ENCODE results near the gene THRB. TPM values are rescaled to one million over a fixed set of nuclear protein-coding genes. Genes with fewer than 3 reads are reported as not detected.

Gene THRB
- polyA plus RNA-seq, 1 donor = 1.1 TPM

DNA sequence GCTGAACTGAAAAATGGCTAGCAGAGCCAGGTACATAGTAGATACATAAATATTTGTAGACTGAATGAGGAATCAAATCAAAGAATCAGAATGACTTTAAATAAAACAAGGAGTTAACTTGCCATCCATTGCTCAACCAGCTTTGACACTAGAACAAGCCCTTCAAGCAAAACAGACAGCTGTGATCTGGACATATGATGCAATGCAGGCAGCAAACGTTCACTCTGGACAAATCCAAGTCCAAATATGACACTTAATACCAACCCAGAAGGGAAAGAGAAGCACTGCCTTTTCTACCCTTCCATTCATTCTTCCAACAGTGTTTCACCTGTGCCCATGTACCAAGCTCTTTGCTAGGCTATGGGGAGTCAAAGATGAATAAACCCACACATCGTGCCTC is 4.5 kb downstream of the THRB start:
- DNase-seq (ENCODE audit: low read depth) = no peak

DNA sequence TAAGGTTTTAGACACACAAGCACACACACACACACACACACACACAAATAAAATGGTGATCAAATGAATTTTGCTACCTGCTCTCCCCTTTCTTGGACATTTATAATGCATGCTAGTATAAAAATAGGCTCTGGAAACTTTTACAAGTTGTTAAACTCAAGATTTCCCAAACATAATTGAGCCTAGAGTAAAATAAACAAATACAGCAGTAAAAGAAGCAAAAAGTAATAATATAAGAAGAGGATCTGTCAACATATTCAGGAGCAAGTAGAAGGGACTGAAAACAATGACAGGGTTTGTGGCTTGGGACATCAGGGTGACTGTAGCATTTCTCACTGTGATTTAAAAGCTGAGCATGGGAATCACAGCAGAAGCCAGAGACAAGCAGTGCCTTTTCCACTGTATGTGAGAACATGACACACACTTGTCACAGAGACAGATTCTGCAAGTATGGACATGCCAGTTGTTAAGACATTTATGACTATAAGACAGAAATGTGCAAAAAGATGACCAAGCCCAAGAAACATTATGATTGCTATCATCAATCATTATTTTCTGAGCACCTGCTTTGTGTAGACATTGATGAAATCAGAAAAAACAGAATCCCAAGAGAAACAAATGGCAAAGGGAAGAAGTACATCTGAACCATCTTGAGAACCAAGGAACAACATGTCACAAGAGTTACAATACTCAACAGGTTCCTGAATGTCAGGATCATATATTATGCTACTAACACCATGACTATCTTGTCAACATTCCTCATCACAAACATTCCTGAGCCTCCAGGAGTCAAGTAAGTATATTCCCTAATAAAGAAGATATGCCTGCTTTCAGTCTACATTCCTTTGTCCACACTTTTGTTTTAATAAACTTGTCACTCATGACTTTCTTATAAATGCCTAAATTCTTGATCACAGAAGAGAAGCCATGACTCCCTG is 7.1 kb downstream of the THRB start:
- no peak for DNase-seq (ENCODE audit: low read depth)

- DNase-seq (ENCODE audit: low read depth) = no peak
These were observed 9.1 kb downstream of the THRB start for GRCh38 chr3:24485511-24485910.

- no peak for DNase-seq (ENCODE audit: low read depth)
These were observed 10.8 kb downstream of the THRB start for GRCh38 chr3:24483873-24484272.

GRCh38 chr3:24482096-24482705 is 12.4 kb downstream of the THRB start:
- no peak for DNase-seq (ENCODE audit: low read depth)

- DNase-seq (ENCODE audit: low read depth) = no peak
These were observed 13.5 kb downstream of the THRB start for GRCh38 chr3:24481193-24481592.

DNA sequence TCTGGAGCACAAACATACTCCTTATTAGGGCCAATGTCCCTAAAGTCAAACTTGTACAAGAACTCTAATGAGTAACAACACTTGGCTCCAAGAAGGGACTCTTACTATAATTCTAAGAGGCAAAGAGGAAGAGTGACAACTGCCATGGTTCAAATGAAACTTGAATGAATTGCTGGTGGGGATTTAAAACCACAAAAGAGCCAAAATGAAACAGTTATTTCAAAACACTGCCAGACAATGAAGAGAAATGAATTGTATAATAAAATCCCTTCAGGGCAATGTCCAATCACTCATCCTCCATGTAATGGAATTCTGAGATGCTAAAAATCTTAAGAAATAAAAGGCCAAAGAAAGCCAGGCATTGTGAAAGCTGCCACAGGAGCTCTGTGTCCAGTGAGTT is 14.2 kb downstream of the THRB start:
- DNase-seq (ENCODE audit: low read depth) = no peak

DNA sequence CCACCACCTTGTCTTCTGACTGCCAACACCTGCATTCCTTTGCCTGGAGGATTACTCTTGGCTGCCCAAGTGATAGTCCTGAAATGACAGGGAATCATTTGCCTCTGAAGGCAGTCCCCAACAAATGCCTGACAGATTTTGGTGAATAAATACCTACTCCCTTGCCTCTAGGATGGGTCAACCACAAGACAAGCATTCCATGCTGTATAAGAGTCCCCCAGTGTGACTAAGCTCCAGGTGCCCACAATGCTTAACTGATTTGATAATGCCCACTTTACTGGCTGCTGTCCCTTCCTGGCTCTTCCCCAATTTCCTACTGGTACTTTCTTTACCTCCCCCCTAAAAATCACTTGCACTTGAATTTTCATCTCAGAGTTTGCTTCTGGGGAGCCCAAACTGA is 14.8 kb downstream of the THRB start:
- no peak for DNase-seq (ENCODE audit: low read depth)

DNA sequence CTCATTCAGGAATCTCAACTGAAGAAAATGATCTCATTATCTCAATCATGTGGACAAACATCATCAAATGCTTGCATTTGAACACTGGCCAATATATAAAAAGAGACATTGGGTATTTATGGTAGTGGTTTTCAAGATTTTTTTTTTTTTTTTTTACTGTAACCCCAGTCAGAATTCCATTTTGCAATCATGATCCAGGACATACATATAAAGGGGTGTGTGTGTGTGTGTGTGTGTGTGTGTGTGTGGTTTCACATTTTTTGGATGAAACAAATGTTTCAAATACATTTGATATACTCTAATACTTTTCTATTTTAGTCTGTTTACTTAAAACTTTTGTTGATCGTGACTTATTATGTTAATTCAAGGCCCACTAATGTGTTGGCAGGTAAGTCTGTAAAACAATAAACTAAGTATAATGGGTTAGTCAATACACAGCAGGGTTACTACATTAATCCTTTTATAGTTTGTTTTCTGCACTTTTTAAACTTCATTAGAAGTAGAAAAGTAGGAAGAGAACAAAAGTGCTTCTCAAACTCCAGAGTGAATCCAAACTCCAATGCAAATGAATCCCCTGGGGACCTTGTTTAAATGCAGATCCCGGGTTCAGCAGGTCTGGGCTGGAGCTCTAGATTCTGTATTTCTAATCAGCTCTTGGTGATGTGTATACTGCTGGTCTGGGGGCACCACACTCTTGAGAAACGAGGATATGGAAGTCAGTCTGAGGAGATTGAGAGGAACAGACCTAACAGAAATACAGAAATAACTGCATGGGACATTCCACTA is 17.6 kb downstream of the THRB start:
- no peak for DNase-seq (ENCODE audit: low read depth)

DNA sequence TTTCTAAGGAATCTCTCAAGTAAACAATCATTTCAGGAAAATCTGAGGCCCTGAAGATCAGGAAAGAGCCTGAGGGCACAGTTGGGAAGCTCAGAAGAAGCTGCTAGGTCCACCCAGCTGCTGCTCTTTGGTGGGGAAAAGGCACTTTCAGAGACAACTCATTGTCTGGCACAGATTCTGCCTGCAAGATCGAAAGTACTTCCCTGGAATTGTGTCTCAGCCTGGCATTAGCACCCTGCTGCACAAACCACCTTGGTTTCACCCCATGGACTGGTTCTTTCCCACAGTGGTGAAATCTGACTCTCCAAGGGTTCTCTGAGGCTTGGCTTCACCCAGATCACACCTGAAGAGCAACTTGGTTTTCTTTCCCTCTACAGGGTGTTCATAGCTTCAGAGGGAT is 18.7 kb downstream of the THRB start:
- no peak for DNase-seq (ENCODE audit: low read depth)

DNA sequence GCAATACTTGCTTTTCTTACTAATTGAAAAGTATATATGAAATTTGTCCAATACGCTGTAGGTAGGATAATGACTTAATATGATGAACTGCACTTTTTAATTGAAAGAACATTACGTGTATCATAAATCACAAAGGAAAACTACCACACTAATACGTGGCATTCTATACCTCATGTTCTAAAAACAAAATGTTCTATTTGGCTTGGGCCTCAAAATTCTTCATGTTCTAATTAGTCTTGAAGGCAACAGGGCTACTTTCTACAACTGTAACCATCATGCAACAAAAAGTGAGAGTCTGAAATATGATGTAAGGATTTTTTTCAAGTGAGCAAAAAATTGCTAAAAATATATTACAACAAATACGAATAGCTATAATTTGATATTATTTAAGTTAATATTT is 19.8 kb downstream of the THRB start:
- no peak for DNase-seq (ENCODE audit: low read depth)

GRCh38 chr3:24472358-24472757 is 22.3 kb downstream of the THRB start:
- DNase-seq (ENCODE audit: low read depth) = no peak

- DNase-seq (ENCODE audit: low read depth) = no peak
These were observed 23.2 kb downstream of the THRB start for GRCh38 chr3:24471486-24471885.

DNA sequence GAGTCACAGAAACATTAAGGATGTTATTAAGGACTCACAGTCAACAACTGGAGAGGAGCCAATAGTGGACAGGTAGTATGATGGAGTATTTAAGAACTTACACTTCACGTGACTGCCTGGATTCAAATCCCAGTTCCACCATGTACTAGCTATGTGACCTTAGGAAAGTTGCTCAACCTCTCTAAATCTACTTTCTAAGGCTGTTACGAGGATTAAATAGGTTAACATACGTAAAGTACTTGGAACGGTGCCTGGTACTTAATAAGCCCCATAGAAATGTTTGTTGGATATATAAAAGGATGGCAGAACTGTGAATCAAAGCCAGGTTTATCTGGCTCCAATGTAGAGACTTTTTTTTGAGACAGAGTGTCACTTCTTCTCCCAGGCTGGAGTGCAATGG is 24.4 kb downstream of the THRB start:
- DNase-seq (ENCODE audit: low read depth) = no peak

GRCh38 chr3:24464389-24464788 is 30.3 kb downstream of the THRB start:
- no peak for DNase-seq (ENCODE audit: low read depth)

DNA sequence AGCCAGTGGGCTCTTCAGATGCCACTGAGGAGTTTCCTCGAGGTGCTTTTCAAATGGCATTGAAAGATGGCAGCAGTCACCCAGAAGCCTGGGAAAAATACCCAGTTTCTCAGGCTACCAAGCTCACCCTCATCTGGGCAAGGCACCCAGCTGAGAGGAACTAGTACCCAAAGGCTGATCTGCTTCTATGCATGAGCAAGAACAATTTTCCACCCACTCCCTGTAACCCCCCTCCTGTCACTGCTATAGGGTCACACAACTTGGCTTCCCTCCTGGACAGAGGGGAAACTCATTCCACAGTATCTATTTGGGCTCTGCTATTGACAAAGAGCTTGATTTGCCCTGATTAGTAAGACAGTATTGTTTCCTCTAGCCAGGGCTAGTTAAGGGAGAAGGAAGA is 31.9 kb downstream of the THRB start:
- DNase-seq (ENCODE audit: low read depth) = no peak

GRCh38 chr3:24460974-24461373 is 33.7 kb downstream of the THRB start:
- no peak for DNase-seq (ENCODE audit: low read depth)

DNA sequence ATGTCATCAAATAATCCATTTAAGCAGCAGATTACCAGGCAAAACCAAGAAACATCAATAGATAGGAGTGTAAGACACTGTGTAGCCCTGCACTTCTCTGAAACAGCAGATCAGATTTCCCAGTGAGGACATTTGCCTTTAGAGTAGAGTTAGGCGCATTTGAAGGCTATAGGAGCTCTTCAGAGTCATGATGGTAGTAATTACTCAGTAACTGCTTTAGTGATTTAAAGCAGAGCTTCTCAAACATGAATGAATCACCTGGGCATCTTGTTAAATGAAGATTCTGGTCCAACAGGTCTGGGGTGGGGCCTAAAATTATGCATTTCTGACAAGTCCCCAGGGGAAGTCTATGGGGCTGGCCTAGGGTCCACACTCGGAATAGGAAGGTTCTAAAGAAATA is 36.9 kb downstream of the THRB start:
- no peak for DNase-seq (ENCODE audit: low read depth)

GRCh38 chr3:24454856-24455255 is 39.8 kb downstream of the THRB start:
- no peak for DNase-seq (ENCODE audit: low read depth)

DNA sequence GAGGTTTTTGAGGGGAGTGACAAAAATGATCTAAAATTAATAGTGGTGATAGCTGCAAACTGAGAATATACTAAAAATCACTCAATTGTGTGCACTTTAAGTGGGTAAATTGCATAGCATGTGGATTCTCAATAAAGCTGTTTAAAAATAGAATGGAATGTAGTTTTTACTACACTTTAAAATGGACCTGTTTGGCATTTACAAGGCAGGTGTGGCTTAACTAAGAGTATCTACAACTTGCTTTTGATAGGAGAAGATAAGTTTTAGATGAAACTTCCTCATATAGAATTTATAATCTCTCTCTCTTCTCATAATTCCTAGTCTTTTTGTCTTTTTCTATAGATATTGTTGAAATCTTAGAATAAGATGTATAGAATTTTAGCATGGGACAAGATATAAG is 40.3 kb downstream of the THRB start:
- no peak for DNase-seq (ENCODE audit: low read depth)

- DNase-seq (ENCODE audit: low read depth) = no peak
These were observed 43.1 kb downstream of the THRB start for GRCh38 chr3:24451461-24452099.
